SK-N-SH treated with all-trans-retinoic acid at 6 μM for 48 hours (cell line): ENCODE measurements around the gene DIP2A.

Experiments used
- ARNTL ChIP-seq: fragments of 450-650 bp; formaldehyde crosslinking; IDR thresholded peaks from 2 replicates; pipeline ENCODE4 v1.5.0; 2020; ENCODE audit warnings: low read depth, mild to moderate bottlenecking, moderate library complexity, borderline replicate concordance
- CSDC2 ChIP-seq: fragments of 250-450 bp; sonication (Bioruptor Pico); IDR thresholded peaks from 2 replicates; pipeline ENCODE4 v1.5.0; 2020; ENCODE audit warnings: mild to moderate bottlenecking, moderate library complexity
- SNAI2 ChIP-seq: fragments of 250-450 bp; sonication (Bioruptor Pico); IDR thresholded peaks from 2 replicates; pipeline ENCODE4 v1.5.0; 2020; ENCODE audit warnings: mild to moderate bottlenecking, moderate library complexity
- TOX ChIP-seq: fragments of 250-450 bp; sonication (Bioruptor Pico); IDR thresholded peaks from 2 replicates; pipeline ENCODE4 v1.8.0; 2021; ENCODE audit warnings: mild to moderate bottlenecking, moderate library complexity, borderline replicate concordance
- ZFP3 ChIP-seq: fragments of 250-450 bp; sonication (Bioruptor Pico); IDR thresholded peaks from 2 replicates; pipeline ENCODE4 v1.5.0; 2020; ENCODE audit warnings: mild to moderate bottlenecking, moderate library complexity
- ZFP30 ChIP-seq: fragments of 450-650 bp; formaldehyde crosslinking; IDR thresholded peaks from 2 replicates; pipeline ENCODE4 v1.5.0; 2022; ENCODE audit warnings: mild to moderate bottlenecking, moderate library complexity
- ZNF8 ChIP-seq: fragments of 450-650 bp; formaldehyde crosslinking; IDR thresholded peaks from 2 replicates; pipeline ENCODE4 v1.5.0; 2020; ENCODE audit warnings: mild to moderate bottlenecking, moderate library complexity
- TF ChIP-seq, protein P1 (sequence below): fragments of 250-450 bp; sonication (Bioruptor Pico); IDR thresholded peaks from 2 replicates; pipeline ENCODE4 v1.5.0; 2020; ENCODE audit warnings: mild to moderate bottlenecking, moderate library complexity
- TF ChIP-seq, protein P2 (sequence below): fragments of 250-450 bp; sonication (Bioruptor Pico); IDR thresholded peaks from 2 replicates; pipeline ENCODE4 v1.8.0; 2021; ENCODE audit warnings: low read depth, mild to moderate bottlenecking, moderate library complexity, borderline replicate concordance

DNA sequence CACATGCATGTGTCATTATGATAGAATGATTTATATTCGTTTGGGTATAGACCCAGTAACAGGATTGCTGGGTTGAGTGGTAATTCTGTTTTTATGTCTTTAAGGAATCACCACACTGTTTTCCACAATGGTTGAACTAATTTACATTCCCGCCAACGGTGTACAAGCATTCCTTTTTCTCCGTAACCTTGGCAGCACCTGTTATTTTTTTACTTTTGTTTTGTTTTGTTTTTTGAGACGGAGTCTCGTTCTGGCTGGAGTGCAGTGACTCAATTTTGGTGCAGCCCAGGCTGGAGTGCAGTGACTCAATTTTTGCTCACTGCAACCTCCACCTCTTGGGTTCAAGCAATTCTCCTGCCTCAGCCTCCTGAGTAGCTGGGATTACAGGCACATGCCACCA lies 154.7 kb downstream of the DIP2A start:
- TF ChIP-seq, protein P1, sequence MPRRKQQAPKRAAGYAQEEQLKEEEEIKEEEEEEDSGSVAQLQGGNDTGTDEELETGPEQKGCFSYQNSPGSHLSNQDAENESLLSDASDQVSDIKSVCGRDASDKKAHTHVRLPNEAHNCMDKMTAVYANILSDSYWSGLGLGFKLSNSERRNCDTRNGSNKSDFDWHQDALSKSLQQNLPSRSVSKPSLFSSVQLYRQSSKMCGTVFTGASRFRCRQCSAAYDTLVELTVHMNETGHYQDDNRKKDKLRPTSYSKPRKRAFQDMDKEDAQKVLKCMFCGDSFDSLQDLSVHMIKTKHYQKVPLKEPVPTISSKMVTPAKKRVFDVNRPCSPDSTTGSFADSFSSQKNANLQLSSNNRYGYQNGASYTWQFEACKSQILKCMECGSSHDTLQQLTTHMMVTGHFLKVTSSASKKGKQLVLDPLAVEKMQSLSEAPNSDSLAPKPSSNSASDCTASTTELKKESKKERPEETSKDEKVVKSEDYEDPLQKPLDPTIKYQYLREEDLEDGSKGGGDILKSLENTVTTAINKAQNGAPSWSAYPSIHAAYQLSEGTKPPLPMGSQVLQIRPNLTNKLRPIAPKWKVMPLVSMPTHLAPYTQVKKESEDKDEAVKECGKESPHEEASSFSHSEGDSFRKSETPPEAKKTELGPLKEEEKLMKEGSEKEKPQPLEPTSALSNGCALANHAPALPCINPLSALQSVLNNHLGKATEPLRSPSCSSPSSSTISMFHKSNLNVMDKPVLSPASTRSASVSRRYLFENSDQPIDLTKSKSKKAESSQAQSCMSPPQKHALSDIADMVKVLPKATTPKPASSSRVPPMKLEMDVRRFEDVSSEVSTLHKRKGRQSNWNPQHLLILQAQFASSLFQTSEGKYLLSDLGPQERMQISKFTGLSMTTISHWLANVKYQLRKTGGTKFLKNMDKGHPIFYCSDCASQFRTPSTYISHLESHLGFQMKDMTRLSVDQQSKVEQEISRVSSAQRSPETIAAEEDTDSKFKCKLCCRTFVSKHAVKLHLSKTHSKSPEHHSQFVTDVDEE = no peak
- no peak for TF ChIP-seq TOX (CRISPR knock-in tag)
- no peak for TF ChIP-seq ZNF8 (CRISPR knock-in tag)
- TF ChIP-seq SNAI2 (CRISPR knock-in tag) = no peak
- no peak for TF ChIP-seq ARNTL (CRISPR knock-in tag)
- TF ChIP-seq ZFP30 (CRISPR knock-in tag) = no peak
- no peak for TF ChIP-seq CSDC2
- no peak for TF ChIP-seq ZFP3 (CRISPR knock-in tag)
- TF ChIP-seq, protein P2, sequence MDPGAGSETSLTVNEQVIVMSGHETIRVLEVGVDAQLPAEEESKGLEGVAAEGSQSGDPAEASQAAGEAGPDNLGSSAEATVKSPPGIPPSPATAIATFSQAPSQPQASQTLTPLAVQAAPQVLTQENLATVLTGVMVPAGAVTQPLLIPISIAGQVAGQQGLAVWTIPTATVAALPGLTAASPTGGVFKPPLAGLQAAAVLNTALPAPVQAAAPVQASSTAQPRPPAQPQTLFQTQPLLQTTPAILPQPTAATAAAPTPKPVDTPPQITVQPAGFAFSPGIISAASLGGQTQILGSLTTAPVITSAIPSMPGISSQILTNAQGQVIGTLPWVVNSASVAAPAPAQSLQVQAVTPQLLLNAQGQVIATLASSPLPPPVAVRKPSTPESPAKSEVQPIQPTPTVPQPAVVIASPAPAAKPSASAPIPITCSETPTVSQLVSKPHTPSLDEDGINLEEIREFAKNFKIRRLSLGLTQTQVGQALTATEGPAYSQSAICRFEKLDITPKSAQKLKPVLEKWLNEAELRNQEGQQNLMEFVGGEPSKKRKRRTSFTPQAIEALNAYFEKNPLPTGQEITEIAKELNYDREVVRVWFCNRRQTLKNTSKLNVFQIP (CRISPR knock-in tag) = no peak
